HL-60/S4 treated with retinoic acid at 250 ng/mL for 4 days and 3 days (cell line): ENCODE data around the gene WDR18.
"Not testable (repeated sequence)": the region's sequence is repeated elsewhere in the genome, so short reads cannot be mapped to it uniquely, and the experiment has no call there.

Experiments used
- in situ Hi-C: fragments of 300-500 bp; cut with MboI; formaldehyde crosslinking; loops from 2 replicates; pipeline ENCODE4 v1.7.0; 2022; ENCODE audit warnings: low sequenced_read_pairs

WDR18 gene

GRCh38 chr19:1017115-1017905, 33.2 kb downstream of the WDR18 start:
- in situ Hi-C loops, result no loop called here

- in situ Hi-C loops, result no loop called here
Measured at GRCh38 chr19:1017906-1018305, 33.8 kb downstream of the WDR18 start.

GRCh38 chr19:1018393-1018792, 34.2 kb downstream of the WDR18 start:
- in situ Hi-C loops, result no loop called here

GRCh38 chr19:1018932-1019615, 34.9 kb downstream of the WDR18 start:
- in situ Hi-C loops, result no loop called here

GRCh38 chr19:1019616-1019961, 35.4 kb downstream of the WDR18 start:
- in situ Hi-C loops, result no loop called here

- in situ Hi-C loops, result no loop called here
Measured at GRCh38 chr19:1019980-1020867, 36.1 kb downstream of the WDR18 start.

- in situ Hi-C loops, result no loop called here
Measured at GRCh38 chr19:1020868-1021425, 36.8 kb downstream of the WDR18 start, which contains the start of gene TMEM259. TMEM259 (minus strand) TSS chr19:1021123; CDS start chr19:1020996, 127 bp downstream.

GRCh38 chr19:1023883-1024188, 39.7 kb downstream of the WDR18 start:
- in situ Hi-C loops, result not testable (repeated sequence)

GRCh38 chr19:1025080-1025479, 40.9 kb downstream of the WDR18 start:
- in situ Hi-C loops, result not testable (repeated sequence)

- in situ Hi-C loops, result no loop called here
Measured at GRCh38 chr19:1025960-1026782, 42.0 kb downstream of the WDR18 start, which contains the start of gene CNN2. CNN2 (plus strand) TSS chr19:1026608; CDS start chr19:1026662, 54 bp downstream.

GRCh38 chr19:1026783-1027649, 42.9 kb downstream of the WDR18 start:
- in situ Hi-C loops, result no loop called here

- in situ Hi-C loops, result no loop called here
Measured at GRCh38 chr19:1027650-1028061, 43.5 kb downstream of the WDR18 start.

- in situ Hi-C loops, result no loop called here
Measured at GRCh38 chr19:1028062-1028926, 44.1 kb downstream of the WDR18 start.

- in situ Hi-C loops, result no loop called here
Measured at GRCh38 chr19:1032264-1032867, 48.2 kb downstream of the WDR18 start.

- in situ Hi-C loops, result no loop called here
Measured at GRCh38 chr19:1035998-1036621, 52.0 kb downstream of the WDR18 start.

- in situ Hi-C loops, result no loop called here
Measured at GRCh38 chr19:1037621-1038064, 53.5 kb downstream of the WDR18 start.

GRCh38 chr19:1038978-1039645, 55.0 kb downstream of the WDR18 start:
- in situ Hi-C loops, result no loop called here
